HG03066 (cell line): Measurements from ENCODE around the gene AMY2B.
"Not testable (repeated sequence)": the region's sequence is repeated elsewhere in the genome, so short reads cannot be mapped to it uniquely, and the experiment has no call there.

Experiments used
- ATAC-seq: cut with Tn5 transposase; IDR thresholded peaks from one replicate; pipeline ENCODE4 v1.9.1; 2021; ENCODE audit warnings: low read depth; ENCODE audit not compliant: unreplicated experiment

AMY2B gene

GRCh38 chr1:103616362-103616761 lies 45.0 kb downstream of the AMY2B start:
- no peak for ATAC-seq

GRCh38 chr1:103616994-103617477 lies 45.6 kb downstream of the AMY2B start, which contains the start of gene AMY2A:
AMY2A (plus strand) TSS chr1:103617427; CDS start chr1:103617441, 14 bp downstream.
- ATAC-seq = not testable (repeated sequence)

GRCh38 chr1:103627436-103627835 lies 56.0 kb downstream of the AMY2B start:
- not testable (repeated sequence) for ATAC-seq
